ENCODE results near the gene MAPK8IP3. TPM values are rescaled to one million over a fixed set of nuclear protein-coding genes. Genes with fewer than 3 reads are reported as not detected.

Gene MAPK8IP3
- total and polyA plus RNA-seq, 9 of the 15 experiments (the other 6 are each of a cell fraction or from before 2014, with no cell fraction given) = 0.17 to 58.7 (median 16.7) TPM

DNA sequence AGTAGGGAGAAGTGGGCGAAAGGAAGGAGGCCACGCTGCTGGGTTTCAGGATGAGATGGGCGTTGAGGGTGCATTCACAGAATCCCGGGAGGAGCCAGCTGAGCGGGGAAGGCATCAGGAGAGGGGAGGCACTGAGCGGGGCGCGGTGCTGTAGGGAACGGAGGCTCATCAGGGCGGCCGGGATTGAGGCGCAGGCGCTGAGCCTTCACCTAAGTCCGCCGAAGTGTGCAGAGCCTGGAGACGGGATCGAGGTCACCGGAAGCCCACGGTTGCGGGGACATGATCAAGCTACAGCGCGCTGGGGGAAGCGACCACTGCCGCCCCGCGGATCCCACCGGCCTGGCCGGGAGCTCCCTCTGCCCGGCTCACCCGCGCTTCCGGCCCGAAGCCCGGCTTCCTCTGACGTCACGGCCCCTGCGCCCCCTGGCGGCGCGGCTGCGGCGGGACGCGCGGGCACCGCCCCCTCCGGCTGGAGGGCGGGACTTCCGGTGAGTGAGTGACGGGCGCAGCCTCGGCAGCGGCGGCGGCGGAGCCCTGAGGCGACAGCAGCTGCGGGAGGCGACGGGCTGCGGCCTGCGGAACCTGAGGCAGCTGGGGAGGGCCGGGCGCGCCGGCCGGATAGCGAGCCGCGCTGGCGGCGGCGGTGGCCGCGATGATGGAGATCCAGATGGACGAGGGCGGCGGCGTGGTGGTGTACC, at the start of gene MAPK8IP3 (continued):
- TF ChIP-seq, protein P1, sequence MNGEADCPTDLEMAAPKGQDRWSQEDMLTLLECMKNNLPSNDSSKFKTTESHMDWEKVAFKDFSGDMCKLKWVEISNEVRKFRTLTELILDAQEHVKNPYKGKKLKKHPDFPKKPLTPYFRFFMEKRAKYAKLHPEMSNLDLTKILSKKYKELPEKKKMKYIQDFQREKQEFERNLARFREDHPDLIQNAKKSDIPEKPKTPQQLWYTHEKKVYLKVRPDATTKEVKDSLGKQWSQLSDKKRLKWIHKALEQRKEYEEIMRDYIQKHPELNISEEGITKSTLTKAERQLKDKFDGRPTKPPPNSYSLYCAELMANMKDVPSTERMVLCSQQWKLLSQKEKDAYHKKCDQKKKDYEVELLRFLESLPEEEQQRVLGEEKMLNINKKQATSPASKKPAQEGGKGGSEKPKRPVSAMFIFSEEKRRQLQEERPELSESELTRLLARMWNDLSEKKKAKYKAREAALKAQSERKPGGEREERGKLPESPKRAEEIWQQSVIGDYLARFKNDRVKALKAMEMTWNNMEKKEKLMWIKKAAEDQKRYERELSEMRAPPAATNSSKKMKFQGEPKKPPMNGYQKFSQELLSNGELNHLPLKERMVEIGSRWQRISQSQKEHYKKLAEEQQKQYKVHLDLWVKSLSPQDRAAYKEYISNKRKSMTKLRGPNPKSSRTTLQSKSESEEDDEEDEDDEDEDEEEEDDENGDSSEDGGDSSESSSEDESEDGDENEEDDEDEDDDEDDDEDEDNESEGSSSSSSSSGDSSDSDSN (IDR thresholded peaks at IDR 0.05; ENCODE audit: borderline replicate concordance in 1 of 2, low read depth in 2 of 2, low read length in 2 of 2) = peak; percentile 75 to 92; a peak in 2 of 4 replicates
- TF ChIP-seq ILK (tag; IDR thresholded peaks at IDR 0.05; ENCODE audit: borderline replicate concordance, low read depth) (no peak), HDAC1 (IDR thresholded peaks at IDR 0.05) (peak in 1 of 2 experiments; percentile 89; a peak in 1 of 4 replicates), L3MBTL2 (IDR thresholded peaks at IDR 0.05) (no peak), ZNF584 (CRISPR knock-in tag; IDR thresholded peaks at IDR 0.05; ENCODE audit: low read depth) (no peak), BDP1 (IDR thresholded peaks at IDR 0.05; ENCODE audit: insufficient read depth, insufficient read length) (no peak), E2F3 (CRISPR knock-in tag; IDR thresholded peaks at IDR 0.05) (peak; percentile 51), JUN (IDR thresholded peaks at IDR 0.05; ENCODE audit: borderline replicate concordance, low read depth, low read length) (peak; percentile 70), JUN (CRISPR knock-in tag; IDR thresholded peaks at IDR 0.05; ENCODE audit: borderline replicate concordance) (no peak), MED1 (CRISPR knock-in tag; IDR thresholded peaks at IDR 0.05; ENCODE audit: borderline replicate concordance) (no peak), FOXK2 (conservative IDR thresholded peaks at IDR 0.05 in 1 of 2, IDR thresholded peaks at IDR 0.05 in 1 of 2; ENCODE audit: low read depth in 2 of 2) (no peak)
- TF ChIP-seq, protein P2, sequence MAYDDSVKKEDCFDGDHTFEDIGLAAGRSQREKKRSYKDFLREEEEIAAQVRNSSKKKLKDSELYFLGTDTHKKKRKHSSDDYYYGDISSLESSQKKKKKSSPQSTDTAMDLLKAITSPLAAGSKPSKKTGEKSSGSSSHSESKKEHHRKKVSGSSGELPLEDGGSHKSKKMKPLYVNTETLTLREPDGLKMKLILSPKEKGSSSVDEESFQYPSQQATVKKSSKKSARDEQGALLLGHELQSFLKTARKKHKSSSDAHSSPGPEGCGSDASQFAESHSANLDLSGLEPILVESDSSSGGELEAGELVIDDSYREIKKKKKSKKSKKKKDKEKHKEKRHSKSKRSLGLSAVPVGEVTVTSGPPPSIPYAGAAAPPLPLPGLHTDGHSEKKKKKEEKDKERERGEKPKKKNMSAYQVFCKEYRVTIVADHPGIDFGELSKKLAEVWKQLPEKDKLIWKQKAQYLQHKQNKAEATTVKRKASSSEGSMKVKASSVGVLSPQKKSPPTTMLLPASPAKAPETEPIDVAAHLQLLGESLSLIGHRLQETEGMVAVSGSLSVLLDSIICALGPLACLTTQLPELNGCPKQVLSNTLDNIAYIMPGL (CRISPR knock-in tag; IDR thresholded peaks at IDR 0.05) = peak; percentile 57; the same call in 1 of the 2 replicates
- TF ChIP-seq, protein P3, sequence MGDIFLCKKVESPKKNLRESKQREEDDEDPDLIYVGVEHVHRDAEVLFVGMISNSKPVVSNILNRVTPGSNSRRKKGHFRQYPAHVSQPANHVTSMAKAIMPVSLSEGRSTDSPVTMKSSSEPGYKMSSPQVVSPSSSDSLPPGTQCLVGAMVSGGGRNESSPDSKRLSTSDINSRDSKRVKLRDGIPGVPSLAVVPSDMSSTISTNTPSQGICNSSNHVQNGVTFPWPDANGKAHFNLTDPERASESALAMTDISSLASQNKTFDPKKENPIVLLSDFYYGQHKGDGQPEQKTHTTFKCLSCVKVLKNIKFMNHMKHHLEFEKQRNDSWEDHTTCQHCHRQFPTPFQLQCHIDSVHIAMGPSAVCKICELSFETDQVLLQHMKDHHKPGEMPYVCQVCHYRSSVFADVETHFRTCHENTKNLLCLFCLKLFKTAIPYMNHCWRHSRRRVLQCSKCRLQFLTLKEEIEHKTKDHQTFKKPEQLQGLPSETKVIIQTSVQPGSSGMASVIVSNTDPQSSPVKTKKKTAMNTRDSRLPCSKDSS (IDR thresholded peaks at IDR 0.05; ENCODE audit: low read depth, partially characterized antibody) = no peak
